NCI-H345 (cell line): ENCODE measurements around the gene UPF2.

ENCODE experiments used
- DNase-seq: peaks from one replicate; lab custom pipeline; 2025; lab: John Stamatoyannopoulos, UW

Gene UPF2

GRCh38 chr10:11881477-11882417, 160.9 kb downstream of the UPF2 start:
- no peak for DNase-seq

- no peak for DNase-seq
Measured at GRCh38 chr10:11881030-11881476, 161.6 kb downstream of the UPF2 start.

GRCh38 chr10:11880151-11881029, 162.2 kb downstream of the UPF2 start:
- DNase-seq: no peak

GRCh38 chr10:11879387-11880094, 163.1 kb downstream of the UPF2 start:
- no peak for DNase-seq

- no peak for DNase-seq
Measured at GRCh38 chr10:11878776-11879175, 163.8 kb downstream of the UPF2 start.

GRCh38 chr10:11877591-11877905, 165.1 kb downstream of the UPF2 start:
- no peak for DNase-seq

- DNase-seq: no peak
Measured at GRCh38 chr10:11876805-11877590, 165.6 kb downstream of the UPF2 start.

- no peak for DNase-seq
Measured at GRCh38 chr10:11876324-11876723, 166.3 kb downstream of the UPF2 start.

- no peak for DNase-seq
Measured at GRCh38 chr10:11875494-11876281, 166.9 kb downstream of the UPF2 start.

GRCh38 chr10:11874568-11875493, 167.8 kb downstream of the UPF2 start:
- DNase-seq: peak; percentile 45

- DNase-seq: no peak
Measured at GRCh38 chr10:11871466-11871865, 171.1 kb downstream of the UPF2 start.

GRCh38 chr10:11870900-11871400, 171.7 kb downstream of the UPF2 start:
- no peak for DNase-seq

- DNase-seq: no peak
Measured at GRCh38 chr10:11870461-11870780, 172.2 kb downstream of the UPF2 start.
